Measurements from ENCODE around the gene HSD17B12.

HSD17B12 gene

GRCh38 chr11:43812471-43812870 lies 131.9 kb downstream of the HSD17B12 start:
- no peak for DNase-seq

GRCh38 chr11:43818220-43818619 lies 137.7 kb downstream of the HSD17B12 start:
- DNase-seq = no peak

GRCh38 chr11:43819926-43820325 lies 139.4 kb downstream of the HSD17B12 start:
- DNase-seq = no peak

GRCh38 chr11:43823316-43823715 lies 142.8 kb downstream of the HSD17B12 start:
- DNase-seq = no peak

GRCh38 chr11:43823851-43824250 lies 143.3 kb downstream of the HSD17B12 start:
- no peak for DNase-seq

GRCh38 chr11:43825217-43825816 lies 144.8 kb downstream of the HSD17B12 start:
- DNase-seq = peak; percentile 66

- DNase-seq = peak; percentile 8
Measured at GRCh38 chr11:43830928-43831440, 150.4 kb downstream of the HSD17B12 start.

- no peak for DNase-seq
Measured at GRCh38 chr11:43832536-43832935, 152.0 kb downstream of the HSD17B12 start.

GRCh38 chr11:43833657-43834073 lies 153.1 kb downstream of the HSD17B12 start:
- DNase-seq = no peak

- no peak for DNase-seq
Measured at GRCh38 chr11:43834286-43834685, 153.7 kb downstream of the HSD17B12 start.

GRCh38 chr11:43835104-43835503 lies 154.6 kb downstream of the HSD17B12 start:
- no peak for DNase-seq

- no peak for DNase-seq
Measured at GRCh38 chr11:43837879-43838278, 157.3 kb downstream of the HSD17B12 start.

GRCh38 chr11:43842021-43842420 lies 161.5 kb downstream of the HSD17B12 start:
- no peak for DNase-seq

- DNase-seq = no peak
Measured at GRCh38 chr11:43845816-43846215, 165.3 kb downstream of the HSD17B12 start.

GRCh38 chr11:43852057-43852636 lies 171.6 kb downstream of the HSD17B12 start:
- peak; percentile 83 for DNase-seq

- DNase-seq = no peak
Measured at GRCh38 chr11:43853781-43854180, 173.2 kb downstream of the HSD17B12 start.

- no peak for DNase-seq
Measured at GRCh38 chr11:43856993-43857392, 176.5 kb downstream of the HSD17B12 start.

- no peak for DNase-seq
Measured at GRCh38 chr11:43861141-43861540, 180.6 kb downstream of the HSD17B12 start.

- DNase-seq = no peak
Measured at GRCh38 chr11:43866520-43866919, 186.0 kb downstream of the HSD17B12 start.

- DNase-seq = no peak
Measured at GRCh38 chr11:43866969-43867368, 186.4 kb downstream of the HSD17B12 start.

- peak; percentile 90 for DNase-seq
Measured at GRCh38 chr11:43868852-43869567, 188.5 kb downstream of the HSD17B12 start.

GRCh38 chr11:43871051-43871450 lies 190.5 kb downstream of the HSD17B12 start:
- no peak for DNase-seq

- no peak for DNase-seq
Measured at GRCh38 chr11:43872995-43873394, 192.5 kb downstream of the HSD17B12 start.

- no peak for DNase-seq
Measured at GRCh38 chr11:43874078-43874477, 193.5 kb downstream of the HSD17B12 start.

All from hematopoietic multipotent progenitor cell treated with erythropoietin and hydrocortisone succinate and interleukin-3 and kit ligand, for 6 days (in vitro differentiated cells).